ENCODE measurements around the gene ANAPC4.

Gene ANAPC4

DNA sequence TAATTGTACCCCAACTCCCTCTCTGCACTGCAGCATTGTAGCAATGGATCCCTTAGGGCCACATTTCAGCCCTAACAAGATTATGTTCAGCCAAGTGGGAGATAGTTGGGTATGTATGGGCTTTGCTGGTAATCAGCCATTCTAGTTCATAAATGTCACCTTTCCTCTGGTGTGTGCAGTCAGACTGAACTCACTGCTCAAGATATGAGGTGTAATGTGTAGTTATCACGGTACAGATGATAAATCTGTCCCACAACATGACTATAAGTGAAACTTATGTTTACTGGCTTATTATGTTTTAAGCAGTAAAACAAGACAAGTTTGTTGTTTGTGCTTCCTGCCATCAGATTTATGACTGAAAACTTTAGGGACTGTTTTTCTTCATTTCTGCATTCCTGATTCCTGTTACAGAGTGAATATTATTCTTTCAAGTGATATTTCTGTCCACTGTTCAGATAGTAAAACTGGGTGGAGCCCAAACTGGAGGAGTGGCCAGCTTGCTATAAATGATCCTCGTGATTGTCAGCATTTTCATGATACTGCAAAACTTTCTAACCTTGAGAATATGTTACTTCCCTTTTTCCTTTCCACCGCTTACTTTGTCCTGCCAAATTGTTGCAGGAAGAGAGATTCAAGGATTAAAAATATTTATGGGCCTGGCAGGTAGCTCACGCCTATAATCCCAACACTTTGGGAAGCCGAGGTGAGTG is 44.9 kb downstream of the ANAPC4 start:
- Histone ChIP-seq H3K36me3 (ENCODE audit: control insufficient read depth in 2 of 2, insufficient read depth in 1 of 2, low read length in 2 of 2) (peaks cover 3 to 25% of the 10 kb centered on the region in 2 experiments; a peak in 2 of 3 replicates), H3K9me3 (ENCODE audit: control insufficient read depth, insufficient read depth, low read depth, low read length) (no peaks in the 10 kb centered on the region), H3K27ac (ENCODE audit: extremely low read depth, low read depth, low read length) (no peak overlapping the region), H3K4me3 (ENCODE audit: low read depth, low read length) (no peak overlapping the region), H3K4me1 (ENCODE audit: control insufficient read depth, insufficient read depth, low read length) (no peaks in the 10 kb centered on the region)
- POLR2A ChIA-PET: no interaction called here
- CTCF ChIA-PET: interaction anchor here (0.9 kb wide), 1 partner anchor 18 kb away, joined by 3 read pairs; no protein-coding TSS in a partner anchor
- TF ChIP-seq ZNF354C (tag by site-specific recombination; IDR thresholded peaks at IDR 0.05; ENCODE audit: borderline replicate concordance, low read depth) (no peak), ZNF175 (tag by site-specific recombination; IDR thresholded peaks at IDR 0.05) (no peak), FEZF1 (tag by site-specific recombination; IDR thresholded peaks at IDR 0.05) (no peak), ZNF791 (tag by site-specific recombination; IDR thresholded peaks at IDR 0.05) (no peak), ZNF776 (tag by site-specific recombination; IDR thresholded peaks at IDR 0.05; ENCODE audit: borderline replicate concordance) (no peak), ZNF24 (tag by site-specific recombination; IDR thresholded peaks at IDR 0.05) (no peak), ZNF132 (tag by site-specific recombination; IDR thresholded peaks at IDR 0.05; ENCODE audit: borderline replicate concordance) (no peak), ZNF549 (tag by site-specific recombination; IDR thresholded peaks at IDR 0.05) (no peak), ZNF529 (tag by site-specific recombination; IDR thresholded peaks at IDR 0.05; ENCODE audit: insufficient replicate concordance) (no peak), ZNF670 (tag by site-specific recombination; IDR thresholded peaks at IDR 0.05; ENCODE audit: low read depth) (no peak), ZNF112 (tag by site-specific recombination; IDR thresholded peaks at IDR 0.05) (no peak), ZNF530 (tag by site-specific recombination; IDR thresholded peaks at IDR 0.05; ENCODE audit: low read depth) (no peak), ZNF174 (tag by site-specific recombination; IDR thresholded peaks at IDR 0.05) (no peak), HOXA7 (CRISPR knock-in tag; IDR thresholded peaks at IDR 0.05; ENCODE audit: borderline replicate concordance) (no peak), ZNF76 (tag by site-specific recombination; IDR thresholded peaks at IDR 0.05; ENCODE audit: borderline replicate concordance, low read depth) (no peak), ZBTB8A (tag by site-specific recombination; IDR thresholded peaks at IDR 0.05) (no peak)
- TF ChIP-seq, protein P1, sequence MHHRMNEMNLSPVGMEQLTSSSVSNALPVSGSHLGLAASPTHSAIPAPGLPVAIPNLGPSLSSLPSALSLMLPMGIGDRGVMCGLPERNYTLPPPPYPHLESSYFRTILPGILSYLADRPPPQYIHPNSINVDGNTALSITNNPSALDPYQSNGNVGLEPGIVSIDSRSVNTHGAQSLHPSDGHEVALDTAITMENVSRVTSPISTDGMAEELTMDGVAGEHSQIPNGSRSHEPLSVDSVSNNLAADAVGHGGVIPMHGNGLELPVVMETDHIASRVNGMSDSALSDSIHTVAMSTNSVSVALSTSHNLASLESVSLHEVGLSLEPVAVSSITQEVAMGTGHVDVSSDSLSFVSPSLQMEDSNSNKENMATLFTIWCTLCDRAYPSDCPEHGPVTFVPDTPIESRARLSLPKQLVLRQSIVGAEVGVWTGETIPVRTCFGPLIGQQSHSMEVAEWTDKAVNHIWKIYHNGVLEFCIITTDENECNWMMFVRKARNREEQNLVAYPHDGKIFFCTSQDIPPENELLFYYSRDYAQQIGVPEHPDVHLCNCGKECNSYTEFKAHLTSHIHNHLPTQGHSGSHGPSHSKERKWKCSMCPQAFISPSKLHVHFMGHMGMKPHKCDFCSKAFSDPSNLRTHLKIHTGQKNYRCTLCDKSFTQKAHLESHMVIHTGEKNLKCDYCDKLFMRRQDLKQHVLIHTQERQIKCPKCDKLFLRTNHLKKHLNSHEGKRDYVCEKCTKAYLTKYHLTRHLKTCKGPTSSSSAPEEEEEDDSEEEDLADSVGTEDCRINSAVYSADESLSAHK (tag by site-specific recombination; IDR thresholded peaks at IDR 0.05): no peak
- TF ChIP-seq, protein P2, sequence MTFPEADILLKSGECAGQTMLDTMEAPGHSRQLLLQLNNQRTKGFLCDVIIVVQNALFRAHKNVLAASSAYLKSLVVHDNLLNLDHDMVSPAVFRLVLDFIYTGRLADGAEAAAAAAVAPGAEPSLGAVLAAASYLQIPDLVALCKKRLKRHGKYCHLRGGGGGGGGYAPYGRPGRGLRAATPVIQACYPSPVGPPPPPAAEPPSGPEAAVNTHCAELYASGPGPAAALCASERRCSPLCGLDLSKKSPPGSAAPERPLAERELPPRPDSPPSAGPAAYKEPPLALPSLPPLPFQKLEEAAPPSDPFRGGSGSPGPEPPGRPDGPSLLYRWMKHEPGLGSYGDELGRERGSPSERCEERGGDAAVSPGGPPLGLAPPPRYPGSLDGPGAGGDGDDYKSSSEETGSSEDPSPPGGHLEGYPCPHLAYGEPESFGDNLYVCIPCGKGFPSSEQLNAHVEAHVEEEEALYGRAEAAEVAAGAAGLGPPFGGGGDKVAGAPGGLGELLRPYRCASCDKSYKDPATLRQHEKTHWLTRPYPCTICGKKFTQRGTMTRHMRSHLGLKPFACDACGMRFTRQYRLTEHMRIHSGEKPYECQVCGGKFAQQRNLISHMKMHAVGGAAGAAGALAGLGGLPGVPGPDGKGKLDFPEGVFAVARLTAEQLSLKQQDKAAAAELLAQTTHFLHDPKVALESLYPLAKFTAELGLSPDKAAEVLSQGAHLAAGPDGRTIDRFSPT (tag by site-specific recombination; IDR thresholded peaks at IDR 0.05): no peak
- TF ChIP-seq, protein P3, sequence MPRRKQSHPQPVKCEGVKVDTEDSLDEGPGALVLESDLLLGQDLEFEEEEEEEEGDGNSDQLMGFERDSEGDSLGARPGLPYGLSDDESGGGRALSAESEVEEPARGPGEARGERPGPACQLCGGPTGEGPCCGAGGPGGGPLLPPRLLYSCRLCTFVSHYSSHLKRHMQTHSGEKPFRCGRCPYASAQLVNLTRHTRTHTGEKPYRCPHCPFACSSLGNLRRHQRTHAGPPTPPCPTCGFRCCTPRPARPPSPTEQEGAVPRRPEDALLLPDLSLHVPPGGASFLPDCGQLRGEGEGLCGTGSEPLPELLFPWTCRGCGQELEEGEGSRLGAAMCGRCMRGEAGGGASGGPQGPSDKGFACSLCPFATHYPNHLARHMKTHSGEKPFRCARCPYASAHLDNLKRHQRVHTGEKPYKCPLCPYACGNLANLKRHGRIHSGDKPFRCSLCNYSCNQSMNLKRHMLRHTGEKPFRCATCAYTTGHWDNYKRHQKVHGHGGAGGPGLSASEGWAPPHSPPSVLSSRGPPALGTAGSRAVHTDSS (tag by site-specific recombination; IDR thresholded peaks at IDR 0.05): no peak

DNA sequence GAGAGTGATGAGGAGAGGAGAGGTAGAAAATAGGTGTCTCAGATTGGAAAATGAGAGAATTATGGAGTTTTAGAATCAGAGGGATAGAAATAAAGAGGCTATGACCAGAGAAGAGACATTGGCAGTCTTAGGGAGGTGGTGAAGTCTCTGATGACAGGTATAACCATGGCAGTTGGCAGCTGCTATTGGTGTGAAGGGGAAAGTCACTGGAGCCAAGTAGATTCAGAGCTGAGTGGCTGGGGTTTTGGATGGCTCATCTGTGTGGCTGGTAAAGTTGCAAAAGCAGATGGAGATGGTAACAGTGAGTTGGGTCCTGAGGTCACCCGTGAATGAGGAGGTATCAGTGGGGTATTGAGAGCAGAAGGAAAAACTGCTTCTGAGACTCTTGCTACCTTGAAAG is 46.5 kb downstream of the ANAPC4 start:
- Histone ChIP-seq H3K4me3 (ENCODE audit: low read depth, low read length) (no peak overlapping the region), H3K36me3 (ENCODE audit: control insufficient read depth in 2 of 2, insufficient read depth in 1 of 2, low read length in 2 of 2) (peaks cover 1 to 11% of the 10 kb centered on the region in 2 experiments; a peak in 2 of 3 replicates), H3K27ac (ENCODE audit: extremely low read depth, low read depth, low read length) (no peak overlapping the region), H3K4me1 (ENCODE audit: control insufficient read depth, insufficient read depth, low read length) (no peaks in the 10 kb centered on the region), H3K9me3 (ENCODE audit: control insufficient read depth, insufficient read depth, low read depth, low read length) (no peaks in the 10 kb centered on the region)
- TF ChIP-seq, protein P4, sequence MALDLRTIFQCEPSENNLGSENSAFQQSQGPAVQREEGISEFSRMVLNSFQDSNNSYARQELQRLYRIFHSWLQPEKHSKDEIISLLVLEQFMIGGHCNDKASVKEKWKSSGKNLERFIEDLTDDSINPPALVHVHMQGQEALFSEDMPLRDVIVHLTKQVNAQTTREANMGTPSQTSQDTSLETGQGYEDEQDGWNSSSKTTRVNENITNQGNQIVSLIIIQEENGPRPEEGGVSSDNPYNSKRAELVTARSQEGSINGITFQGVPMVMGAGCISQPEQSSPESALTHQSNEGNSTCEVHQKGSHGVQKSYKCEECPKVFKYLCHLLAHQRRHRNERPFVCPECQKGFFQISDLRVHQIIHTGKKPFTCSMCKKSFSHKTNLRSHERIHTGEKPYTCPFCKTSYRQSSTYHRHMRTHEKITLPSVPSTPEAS (tag by site-specific recombination; IDR thresholded peaks at IDR 0.05): no peak
- TF ChIP-seq ZNF302 (tag by site-specific recombination; IDR thresholded peaks at IDR 0.05; ENCODE audit: low read depth) (no peak), KLF8 (tag by site-specific recombination; IDR thresholded peaks at IDR 0.05) (no peak), ZNF350 (tag by site-specific recombination; IDR thresholded peaks at IDR 0.05) (no peak), ZNF10 (tag by site-specific recombination; IDR thresholded peaks at IDR 0.05) (no peak)
- POLR2A ChIA-PET: no interaction called here
- CTCF ChIA-PET: interaction anchor here (0.7 kb wide), 1 partner anchor 16 kb away, joined by 3 read pairs; no protein-coding TSS in a partner anchor
